ENCODE results near the gene CDK10. TPM values are rescaled to one million over a fixed set of nuclear protein-coding genes. Genes with fewer than 3 reads are reported as not detected.

CDK10 gene
- total and polyA plus RNA-seq, 9 of the 15 experiments (the other 6 are each of a cell fraction or from before 2014, with no cell fraction given) = 2.0 to 85.1 (median 40.1) TPM

DNA sequence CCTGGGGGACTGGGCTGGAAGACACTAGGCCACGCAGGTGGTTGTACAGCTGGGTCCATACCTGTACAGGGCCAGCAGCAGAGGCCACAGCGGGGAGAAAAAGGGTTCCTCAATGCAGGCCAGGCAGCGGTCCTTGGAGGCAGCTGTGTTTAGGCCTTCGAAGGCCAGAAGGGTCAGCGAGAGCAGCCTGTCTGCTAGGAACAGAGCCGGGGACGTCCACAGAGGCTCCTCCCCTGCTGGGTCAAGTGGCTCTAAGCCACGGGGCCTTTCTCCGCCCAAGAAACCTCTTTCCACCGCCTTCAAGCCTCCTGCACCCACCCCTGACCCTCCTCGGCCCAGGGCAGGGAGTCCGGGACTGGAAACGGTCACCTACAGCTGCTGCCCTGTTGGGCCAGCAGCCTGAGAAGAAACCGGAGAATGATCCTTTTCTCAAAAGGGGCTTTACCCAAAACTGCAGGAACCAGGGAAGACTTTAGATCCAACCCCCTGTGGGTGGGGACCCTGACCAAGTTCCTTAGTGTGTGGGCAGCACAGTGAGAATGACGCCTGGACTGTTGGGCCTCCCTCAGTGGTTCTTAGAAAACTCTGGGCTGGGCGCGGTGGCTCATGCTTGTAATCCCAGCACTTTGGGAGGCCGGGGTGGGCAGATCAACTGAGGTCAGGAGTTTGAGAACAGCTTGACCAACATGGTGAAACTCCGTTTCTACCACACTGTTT, 23.4 kb downstream of the CDK10 start (continued):
- TF ChIP-seq, protein P1, sequence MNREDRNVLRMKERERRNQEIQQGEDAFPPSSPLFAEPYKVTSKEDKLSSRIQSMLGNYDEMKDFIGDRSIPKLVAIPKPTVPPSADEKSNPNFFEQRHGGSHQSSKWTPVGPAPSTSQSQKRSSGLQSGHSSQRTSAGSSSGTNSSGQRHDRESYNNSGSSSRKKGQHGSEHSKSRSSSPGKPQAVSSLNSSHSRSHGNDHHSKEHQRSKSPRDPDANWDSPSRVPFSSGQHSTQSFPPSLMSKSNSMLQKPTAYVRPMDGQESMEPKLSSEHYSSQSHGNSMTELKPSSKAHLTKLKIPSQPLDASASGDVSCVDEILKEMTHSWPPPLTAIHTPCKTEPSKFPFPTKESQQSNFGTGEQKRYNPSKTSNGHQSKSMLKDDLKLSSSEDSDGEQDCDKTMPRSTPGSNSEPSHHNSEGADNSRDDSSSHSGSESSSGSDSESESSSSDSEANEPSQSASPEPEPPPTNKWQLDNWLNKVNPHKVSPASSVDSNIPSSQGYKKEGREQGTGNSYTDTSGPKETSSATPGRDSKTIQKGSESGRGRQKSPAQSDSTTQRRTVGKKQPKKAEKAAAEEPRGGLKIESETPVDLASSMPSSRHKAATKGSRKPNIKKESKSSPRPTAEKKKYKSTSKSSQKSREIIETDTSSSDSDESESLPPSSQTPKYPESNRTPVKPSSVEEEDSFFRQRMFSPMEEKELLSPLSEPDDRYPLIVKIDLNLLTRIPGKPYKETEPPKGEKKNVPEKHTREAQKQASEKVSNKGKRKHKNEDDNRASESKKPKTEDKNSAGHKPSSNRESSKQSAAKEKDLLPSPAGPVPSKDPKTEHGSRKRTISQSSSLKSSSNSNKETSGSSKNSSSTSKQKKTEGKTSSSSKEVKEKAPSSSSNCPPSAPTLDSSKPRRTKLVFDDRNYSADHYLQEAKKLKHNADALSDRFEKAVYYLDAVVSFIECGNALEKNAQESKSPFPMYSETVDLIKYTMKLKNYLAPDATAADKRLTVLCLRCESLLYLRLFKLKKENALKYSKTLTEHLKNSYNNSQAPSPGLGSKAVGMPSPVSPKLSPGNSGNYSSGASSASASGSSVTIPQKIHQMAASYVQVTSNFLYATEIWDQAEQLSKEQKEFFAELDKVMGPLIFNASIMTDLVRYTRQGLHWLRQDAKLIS (CRISPR knock-in tag; IDR thresholded peaks at IDR 0.05) = no peak
- TF ChIP-seq CBX8 (IDR thresholded peaks at IDR 0.05; ENCODE audit: borderline replicate concordance, extremely low read depth, low read depth, low read length, poor library complexity, severe bottlenecking) (no peak), BRD4 (IDR thresholded peaks at IDR 0.05) (no peak), PHF8 (IDR thresholded peaks at IDR 0.05; ENCODE audit: borderline replicate concordance, low read length) (peak; percentile 19; the same call in 1 of the 2 replicates), POLR2B (IDR thresholded peaks at IDR 0.05; ENCODE audit: low read depth, partially characterized antibody) (no peak), CEBPG (CRISPR knock-in tag; IDR thresholded peaks at IDR 0.05) (no peak), CEBPG (tag; conservative IDR thresholded peaks at IDR 0.05 in 1 of 2, IDR thresholded peaks at IDR 0.05 in 1 of 2) (no peak), ZNF354B (CRISPR knock-in tag; IDR thresholded peaks at IDR 0.05) (no peak), DMBX1 (CRISPR knock-in tag; IDR thresholded peaks at IDR 0.05; ENCODE audit: borderline replicate concordance) (no peak), ZNF696 (CRISPR knock-in tag; conservative IDR thresholded peaks at IDR 0.05) (no peak), EZH2 (IDR thresholded peaks at IDR 0.05; ENCODE audit: borderline replicate concordance, low read depth, low read length) (no peak), KDM5B (IDR thresholded peaks at IDR 0.05; ENCODE audit: insufficient replicate concordance, low read depth, low read length) (peak; percentile 19), PHF21A (IDR thresholded peaks at IDR 0.05; ENCODE audit: borderline replicate concordance, low read depth) (no peak), SLC30A9 (CRISPR knock-in tag; IDR thresholded peaks at IDR 0.05) (no peak), FUS (optimal IDR thresholded peaks at IDR 0.05; ENCODE audit: low read depth, low read length) (no peak), ZNF184 (CRISPR knock-in tag; IDR thresholded peaks at IDR 0.05) (no peak), MECOM (CRISPR knock-in tag; IDR thresholded peaks at IDR 0.05) (no peak)
- TF ChIP-seq, protein P2, sequence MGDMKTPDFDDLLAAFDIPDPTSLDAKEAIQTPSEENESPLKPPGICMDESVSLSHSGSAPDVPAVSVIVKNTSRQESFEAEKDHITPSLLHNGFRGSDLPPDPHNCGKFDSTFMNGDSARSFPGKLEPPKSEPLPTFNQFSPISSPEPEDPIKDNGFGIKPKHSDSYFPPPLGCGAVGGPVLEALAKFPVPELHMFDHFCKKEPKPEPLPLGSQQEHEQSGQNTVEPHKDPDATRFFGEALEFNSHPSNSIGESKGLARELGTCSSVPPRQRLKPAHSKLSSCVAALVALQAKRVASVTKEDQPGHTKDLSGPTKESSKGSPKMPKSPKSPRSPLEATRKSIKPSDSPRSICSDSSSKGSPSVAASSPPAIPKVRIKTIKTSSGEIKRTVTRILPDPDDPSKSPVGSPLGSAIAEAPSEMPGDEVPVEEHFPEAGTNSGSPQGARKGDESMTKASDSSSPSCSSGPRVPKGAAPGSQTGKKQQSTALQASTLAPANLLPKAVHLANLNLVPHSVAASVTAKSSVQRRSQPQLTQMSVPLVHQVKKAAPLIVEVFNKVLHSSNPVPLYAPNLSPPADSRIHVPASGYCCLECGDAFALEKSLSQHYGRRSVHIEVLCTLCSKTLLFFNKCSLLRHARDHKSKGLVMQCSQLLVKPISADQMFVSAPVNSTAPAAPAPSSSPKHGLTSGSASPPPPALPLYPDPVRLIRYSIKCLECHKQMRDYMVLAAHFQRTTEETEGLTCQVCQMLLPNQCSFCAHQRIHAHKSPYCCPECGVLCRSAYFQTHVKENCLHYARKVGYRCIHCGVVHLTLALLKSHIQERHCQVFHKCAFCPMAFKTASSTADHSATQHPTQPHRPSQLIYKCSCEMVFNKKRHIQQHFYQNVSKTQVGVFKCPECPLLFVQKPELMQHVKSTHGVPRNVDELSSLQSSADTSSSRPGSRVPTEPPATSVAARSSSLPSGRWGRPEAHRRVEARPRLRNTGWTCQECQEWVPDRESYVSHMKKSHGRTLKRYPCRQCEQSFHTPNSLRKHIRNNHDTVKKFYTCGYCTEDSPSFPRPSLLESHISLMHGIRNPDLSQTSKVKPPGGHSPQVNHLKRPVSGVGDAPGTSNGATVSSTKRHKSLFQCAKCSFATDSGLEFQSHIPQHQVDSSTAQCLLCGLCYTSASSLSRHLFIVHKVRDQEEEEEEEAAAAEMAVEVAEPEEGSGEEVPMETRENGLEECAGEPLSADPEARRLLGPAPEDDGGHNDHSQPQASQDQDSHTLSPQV (IDR thresholded peaks at IDR 0.05) = peak; percentile 45; the same call in 1 of the 2 replicates
- TF ChIP-seq, protein P3, sequence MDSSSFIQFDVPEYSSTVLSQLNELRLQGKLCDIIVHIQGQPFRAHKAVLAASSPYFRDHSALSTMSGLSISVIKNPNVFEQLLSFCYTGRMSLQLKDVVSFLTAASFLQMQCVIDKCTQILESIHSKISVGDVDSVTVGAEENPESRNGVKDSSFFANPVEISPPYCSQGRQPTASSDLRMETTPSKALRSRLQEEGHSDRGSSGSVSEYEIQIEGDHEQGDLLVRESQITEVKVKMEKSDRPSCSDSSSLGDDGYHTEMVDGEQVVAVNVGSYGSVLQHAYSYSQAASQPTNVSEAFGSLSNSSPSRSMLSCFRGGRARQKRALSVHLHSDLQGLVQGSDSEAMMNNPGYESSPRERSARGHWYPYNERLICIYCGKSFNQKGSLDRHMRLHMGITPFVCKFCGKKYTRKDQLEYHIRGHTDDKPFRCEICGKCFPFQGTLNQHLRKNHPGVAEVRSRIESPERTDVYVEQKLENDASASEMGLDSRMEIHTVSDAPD (CRISPR knock-in tag; IDR thresholded peaks at IDR 0.05) = no peak
